NCI-H2171 (cell line): ENCODE data around the gene ASTN2.

Source experiments
- DNase-seq: peaks from one replicate; lab custom pipeline; 2025; lab: John Stamatoyannopoulos, UW

The ASTN2 gene

DNA sequence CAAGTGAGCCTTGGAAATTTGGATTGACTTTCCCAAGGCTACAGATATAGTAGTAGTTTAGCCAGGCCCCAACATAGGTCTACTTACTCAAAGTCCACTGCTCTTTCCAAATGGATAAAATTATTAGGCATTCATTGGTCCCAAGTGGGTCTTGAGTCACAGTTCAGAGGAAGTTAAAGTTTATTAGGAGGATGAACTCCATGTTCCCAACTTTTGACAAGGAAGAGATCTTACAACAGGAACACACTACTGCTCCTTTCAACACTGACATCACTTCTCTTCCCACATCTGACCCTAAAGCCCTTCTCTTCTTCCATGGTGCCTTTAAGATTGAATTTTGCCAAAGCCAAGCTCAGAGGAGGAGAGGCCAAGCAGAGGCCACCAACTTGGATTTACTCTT is 962.2 kb downstream of the ASTN2 start:
- DNase-seq = no peak

DNA sequence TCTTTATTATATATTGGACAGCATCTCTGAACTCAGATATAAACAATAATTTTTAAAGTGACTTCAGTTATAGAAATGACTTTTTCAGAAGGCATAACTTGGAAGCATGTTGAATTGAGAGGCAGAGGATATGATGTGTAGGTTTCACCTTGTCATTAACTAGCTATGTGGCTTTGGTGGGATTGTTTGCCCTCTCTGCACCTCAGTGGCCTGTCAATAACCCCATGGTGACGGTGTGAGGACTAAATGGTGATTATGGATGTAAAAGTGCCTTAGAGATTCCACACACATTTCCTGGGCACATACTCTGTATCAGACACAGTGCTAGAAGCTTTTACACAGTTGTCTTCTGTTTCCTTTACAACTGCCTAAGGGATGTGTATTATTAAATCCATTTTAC is 962.6 kb downstream of the ASTN2 start:
- no peak for DNase-seq

DNA sequence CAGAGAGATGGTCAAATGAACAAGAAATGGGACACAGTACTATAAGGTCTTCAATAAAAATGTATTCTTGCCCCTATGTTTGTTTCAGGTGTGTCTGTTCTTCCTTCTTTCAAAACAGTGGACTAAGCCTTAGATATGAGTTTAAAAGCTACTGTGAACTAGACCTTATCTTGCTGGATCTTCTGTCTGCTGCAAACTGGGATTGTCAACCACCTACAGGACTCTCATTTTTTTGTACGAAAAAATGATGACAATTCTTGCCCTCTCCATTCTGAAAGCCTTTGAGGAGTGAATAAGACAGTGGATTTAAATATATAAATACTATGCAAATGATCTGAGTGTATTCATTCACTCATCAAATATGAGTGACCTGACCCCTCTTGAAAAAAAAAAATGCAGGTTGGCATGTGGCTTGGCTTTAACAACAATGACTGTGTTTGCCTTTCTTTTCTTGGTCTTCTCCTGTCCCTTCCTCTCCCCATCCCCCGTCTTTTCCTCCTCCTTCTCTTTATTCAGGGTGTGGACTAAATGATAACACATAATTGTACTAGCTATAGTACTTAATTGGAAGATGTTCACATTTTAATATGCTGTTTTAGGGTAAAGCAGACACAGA is 963.2 kb downstream of the ASTN2 start:
- DNase-seq = no peak

- DNase-seq = no peak
These were observed 964.3 kb downstream of the ASTN2 start for GRCh38 chr9:116450378-116451139.

GRCh38 chr9:116449949-116450348 is 964.9 kb downstream of the ASTN2 start:
- DNase-seq = no peak

DNA sequence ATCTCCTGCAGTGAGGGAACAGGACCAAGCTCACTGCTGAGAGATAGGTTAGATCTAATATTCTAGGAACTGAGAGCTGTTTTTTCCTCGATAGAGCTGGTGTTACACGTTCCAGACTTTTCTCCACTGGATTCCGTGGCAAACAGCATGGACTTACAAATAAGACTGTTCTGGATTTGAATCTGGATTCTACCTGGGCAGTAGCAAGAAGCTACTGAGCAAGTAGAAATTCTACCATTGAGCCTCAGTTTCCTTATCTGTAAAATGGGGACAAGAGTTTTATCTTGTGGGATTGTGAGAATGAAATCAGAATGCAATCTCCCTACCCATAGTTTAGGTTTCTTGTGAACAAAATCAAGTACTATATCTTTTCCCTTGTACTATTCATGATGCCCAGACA is 966.4 kb downstream of the ASTN2 start:
- no peak for DNase-seq

DNA sequence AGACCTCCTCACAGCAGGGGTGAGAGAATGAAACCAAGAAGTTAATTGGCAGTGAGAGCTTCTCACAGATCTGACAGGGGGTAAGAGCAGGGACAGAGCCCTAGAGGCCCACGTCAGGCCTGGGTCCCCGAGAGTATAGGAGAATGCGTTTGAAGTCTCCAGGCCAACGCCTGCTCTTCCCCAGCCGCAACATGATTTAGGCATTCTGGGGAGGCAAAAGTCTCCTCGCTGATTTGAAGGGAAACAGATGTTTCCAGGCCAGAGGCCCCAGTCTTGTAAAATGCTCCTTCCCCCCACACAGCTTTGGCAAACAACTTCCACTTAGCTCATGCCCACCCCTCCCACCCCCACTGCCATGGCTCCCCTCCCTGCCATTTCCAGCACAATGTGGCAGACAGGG is 966.9 kb downstream of the ASTN2 start:
- DNase-seq = no peak

DNA sequence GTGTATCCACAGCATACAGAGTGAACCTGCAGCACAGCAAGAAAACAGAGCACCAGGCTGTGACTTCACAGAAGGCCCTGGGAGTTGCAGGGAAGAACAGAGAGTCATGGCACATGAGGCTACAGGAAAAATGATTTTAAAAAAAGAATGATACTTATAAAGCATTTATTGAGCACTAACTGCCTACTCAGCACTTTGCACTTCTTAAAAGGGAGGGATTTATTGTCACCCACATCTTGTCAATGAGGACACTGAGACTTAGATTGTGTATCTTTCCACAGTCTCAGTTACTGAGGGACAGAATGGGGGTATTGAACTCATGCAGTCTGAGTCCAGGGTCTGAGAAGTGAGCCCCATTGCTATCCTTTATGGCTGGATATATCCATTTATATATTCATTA is 972.3 kb downstream of the ASTN2 start:
- no peak for DNase-seq

DNA sequence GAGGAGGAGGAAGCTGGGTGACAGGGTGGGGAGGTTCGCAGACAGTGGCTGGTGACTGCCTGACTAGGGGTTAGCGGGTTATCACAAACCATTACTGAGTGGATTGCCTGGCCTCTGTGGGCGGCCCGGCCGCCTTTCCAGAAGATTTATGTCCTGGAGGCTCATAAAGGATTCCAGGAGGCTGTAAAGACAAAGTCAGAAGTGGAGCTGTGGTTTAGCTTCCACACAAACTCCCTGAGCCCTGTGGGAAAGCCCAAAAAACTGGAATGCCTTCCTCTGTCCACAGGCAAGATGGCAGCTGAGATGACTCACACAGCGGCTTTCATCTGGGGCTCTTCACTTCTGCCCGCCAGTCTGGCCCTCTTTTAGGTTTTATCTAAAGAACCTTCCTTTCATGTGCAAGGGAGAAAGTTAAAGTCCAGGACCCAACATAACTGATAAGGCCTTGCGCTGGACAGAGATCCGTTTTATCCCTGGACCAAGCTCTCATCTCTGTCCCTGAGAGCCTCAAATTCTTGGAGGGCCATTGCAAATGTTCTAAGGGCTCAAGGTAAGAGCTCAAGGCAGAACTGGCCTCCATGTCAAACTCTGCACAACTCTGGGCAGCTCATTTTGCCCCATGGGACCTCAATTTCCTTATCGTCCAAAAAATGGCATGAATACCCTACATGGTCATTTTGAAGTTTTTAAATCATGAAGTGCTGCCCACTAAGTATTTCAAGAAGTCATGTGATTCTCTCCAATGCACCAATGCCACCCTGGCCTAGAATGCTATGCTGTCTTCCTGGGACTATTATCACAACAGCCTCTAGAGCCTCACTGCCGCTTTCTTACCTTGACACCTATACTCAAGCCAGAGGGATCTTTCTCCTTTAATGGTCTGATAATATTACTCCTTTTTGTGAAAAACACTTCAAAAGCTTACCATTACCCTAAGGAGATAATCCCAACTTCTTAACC is 977.2 kb downstream of the ASTN2 start:
- no peak for DNase-seq

- DNase-seq = no peak
These were observed 978.7 kb downstream of the ASTN2 start for GRCh38 chr9:116436121-116436520.

GRCh38 chr9:116435706-116436105 is 979.2 kb downstream of the ASTN2 start:
- DNase-seq = no peak

GRCh38 chr9:116434314-116434713 is 980.5 kb downstream of the ASTN2 start:
- no peak for DNase-seq

DNA sequence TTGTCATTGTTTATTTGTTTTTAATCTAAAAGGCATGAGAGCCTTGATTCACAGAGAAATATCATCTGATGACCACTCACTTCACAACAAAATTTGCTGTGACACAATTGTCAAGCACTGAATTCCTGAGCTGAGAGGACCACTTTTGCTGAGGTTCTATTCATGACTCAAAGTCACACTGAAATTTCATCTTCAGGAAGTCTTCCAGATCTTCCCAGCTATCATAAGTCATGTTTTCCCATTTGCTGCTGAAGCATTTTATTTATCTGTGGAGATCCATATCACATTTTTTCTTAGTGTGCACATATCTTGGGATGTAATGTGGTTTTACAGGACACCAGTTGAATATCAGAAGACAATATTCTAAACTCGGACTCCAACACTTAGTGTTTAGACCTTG is 982.8 kb downstream of the ASTN2 start:
- DNase-seq = no peak

DNA sequence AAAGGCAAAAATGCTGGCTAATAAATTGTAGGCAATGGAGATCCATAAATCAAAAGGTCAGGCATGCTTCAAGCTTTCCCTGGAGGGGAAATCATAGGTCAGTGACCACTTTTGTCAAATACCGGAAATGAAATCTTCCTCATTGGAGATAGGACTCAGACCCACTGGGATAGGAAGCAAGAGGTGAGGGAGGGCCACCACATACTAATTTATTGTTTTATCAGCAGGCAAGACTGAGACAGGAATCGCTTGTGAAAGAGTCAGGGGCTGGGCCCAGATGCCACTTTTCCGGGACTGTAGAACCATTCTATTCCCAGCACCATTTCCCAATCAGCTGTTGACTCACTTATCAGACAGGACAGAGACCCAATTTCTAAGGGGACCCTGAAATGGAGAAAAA is 984.0 kb downstream of the ASTN2 start:
- no peak for DNase-seq

DNA sequence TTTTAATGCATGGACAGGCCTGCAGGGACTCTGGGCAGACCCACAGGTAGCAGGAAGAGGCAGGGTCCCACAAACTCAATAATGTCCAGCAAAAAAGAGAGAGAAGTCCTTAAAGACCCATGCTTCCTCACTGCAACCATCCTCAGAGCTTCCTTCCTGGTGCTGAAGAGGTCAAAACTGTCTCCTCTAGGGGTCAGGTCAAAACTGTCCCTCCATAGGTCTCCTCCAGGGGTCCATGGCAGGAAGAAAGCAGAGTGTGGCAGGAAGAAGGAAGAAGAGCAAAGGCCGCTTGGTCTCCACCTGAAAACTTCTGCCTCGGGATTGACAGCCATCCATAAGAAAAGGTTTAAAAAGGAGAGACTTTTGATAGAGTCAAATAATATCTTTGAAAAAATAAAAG is 989.6 kb downstream of the ASTN2 start:
- DNase-seq = no peak

DNA sequence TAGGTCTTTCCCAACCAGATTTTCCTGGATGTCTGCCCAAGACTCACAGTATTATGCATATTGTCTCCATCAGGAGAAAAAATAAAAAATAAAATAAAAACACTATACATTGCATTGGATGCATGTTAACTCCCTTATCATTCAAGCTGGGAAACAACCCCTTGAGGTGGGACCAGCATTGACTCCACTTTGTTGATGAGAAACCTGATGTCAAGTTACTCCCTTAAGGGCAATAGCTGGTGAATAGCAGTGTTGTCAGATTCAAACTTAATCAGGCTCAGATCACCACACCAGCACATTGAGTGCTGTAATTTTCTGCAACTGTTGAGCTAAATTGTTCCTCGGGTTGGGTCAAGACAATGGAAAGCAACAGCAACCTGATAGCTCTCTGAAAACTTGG is 991.7 kb downstream of the ASTN2 start:
- no peak for DNase-seq

GRCh38 chr9:116422119-116422979 is 992.5 kb downstream of the ASTN2 start:
- DNase-seq = no peak

- no peak for DNase-seq
These were observed 993.8 kb downstream of the ASTN2 start for GRCh38 chr9:116420993-116421538.

- no peak for DNase-seq
These were observed 995.7 kb downstream of the ASTN2 start for GRCh38 chr9:116419181-116419580.

- DNase-seq = no peak
These were observed 997.4 kb downstream of the ASTN2 start for GRCh38 chr9:116417464-116417863.

DNA sequence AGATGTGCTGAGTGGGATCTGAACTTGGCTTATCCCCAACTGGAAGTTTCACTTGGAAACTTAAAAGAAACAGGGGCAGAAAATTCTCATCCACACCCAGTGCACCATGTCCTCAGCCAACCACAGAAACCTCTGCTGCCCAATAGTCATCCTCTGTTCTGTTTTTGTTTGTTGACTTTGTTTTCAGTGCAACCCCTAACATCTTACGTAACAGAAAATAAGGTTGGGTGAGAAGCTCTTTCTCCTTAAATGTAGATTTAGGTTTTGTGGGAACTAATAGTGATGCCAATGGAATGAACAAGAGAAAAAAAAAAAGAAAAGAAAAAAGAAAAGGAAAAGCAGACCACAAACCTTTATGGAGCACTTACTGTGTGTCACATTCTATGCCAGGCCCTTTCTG is 998.4 kb downstream of the ASTN2 start:
- DNase-seq = no peak

DNA sequence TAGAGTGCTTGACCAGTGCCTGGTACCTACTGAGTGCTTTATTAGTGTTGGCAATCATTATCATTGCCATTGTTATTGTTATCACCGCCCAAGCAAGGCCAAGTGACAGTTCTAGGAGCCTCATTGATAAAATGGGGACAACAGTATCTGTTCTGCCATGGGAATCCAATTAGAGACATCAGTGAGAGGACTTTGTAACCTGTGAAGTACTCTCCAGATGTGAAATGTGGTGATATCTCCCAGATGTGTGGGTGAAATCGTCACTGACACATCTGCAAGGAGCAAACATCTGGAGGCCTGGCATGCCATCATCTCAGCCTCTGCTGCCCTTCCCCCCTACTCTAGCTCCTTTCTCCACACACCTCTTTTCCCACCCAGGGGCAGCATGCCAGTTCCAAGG is 1000.5 kb downstream of the ASTN2 start:
- no peak for DNase-seq
